ENCODE results near the gene PCDH9. TPM values are rescaled to one million over a fixed set of nuclear protein-coding genes. Genes with fewer than 3 reads are reported as not detected.
A peak's percentile ranks its signal among the peaks of the same experiment; 100 is the strongest.

The PCDH9 gene
- total and polyA plus RNA-seq, 2 of the 4 experiments (the other 2 are of a cell fraction) = 2.2 to 10.2 TPM

DNA sequence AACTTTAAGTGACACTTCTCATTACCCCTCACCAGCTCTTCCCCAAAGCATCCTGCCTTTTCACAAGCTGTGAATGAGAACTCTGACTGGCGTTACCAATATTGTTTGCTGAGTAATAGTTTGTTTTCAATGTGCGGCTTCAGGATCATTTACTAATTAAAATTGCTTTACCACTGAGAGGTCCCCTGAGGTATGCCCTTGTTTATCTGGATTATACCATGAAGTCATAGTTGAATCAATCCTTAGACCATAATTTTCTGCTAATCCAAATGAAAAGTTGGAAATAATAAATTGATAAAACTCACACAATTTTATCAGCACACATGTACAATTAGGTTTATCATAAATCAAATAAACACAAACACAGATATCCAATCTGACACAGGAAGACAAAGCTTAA, 568.8 kb downstream of the PCDH9 start:
- Histone ChIP-seq H4K8ac (ENCODE audit: low read depth in 2 of 2, low read length in 2 of 2) (no peak overlapping the region), H3K4ac (ENCODE audit: low read depth, low read length) (no peak overlapping the region), H2AFZ (replicated peaks; ENCODE audit: low read length, poor library complexity) (no peak overlapping the region), H3K18ac (ENCODE audit: low read depth, low read length) (peak overlapping the region; percentile 27; the same call in 1 of the 2 replicates), H2BK120ac (ENCODE audit: low read depth, low read length) (no peak overlapping the region), H4K20me1 (ENCODE audit: insufficient read depth, low read length) (no peaks in the 10 kb centered on the region), H3K9me3 (ENCODE audit: control insufficient read depth, insufficient read depth, low read length) (no peaks in the 10 kb centered on the region), H2AK9ac (replicated peaks; ENCODE audit: low read depth, low read length, poor library complexity) (no peak overlapping the region), H3K27me3 (ENCODE audit: control insufficient read depth, insufficient read depth, low read length) (no peaks in the 10 kb centered on the region), H3K14ac (replicated peaks; ENCODE audit: low read depth, low read length) (peak overlapping the region; percentile 29; the same call in 1 of the 2 replicates), H2BK15ac (ENCODE audit: low read depth, low read length) (no peak overlapping the region), H3K79me1 (ENCODE audit: low read depth in 1 of 2, low read length in 2 of 2) (no peaks in the 10 kb centered on the region), H3K9me1 (ENCODE audit: insufficient read depth, low read length) (peaks cover 9% of the 10 kb centered on the region), H2AK5ac (ENCODE audit: low read depth, low read length) (no peak overlapping the region), H3K4me2 (ENCODE audit: low read depth, low read length) (no peak overlapping the region), H3K9ac (ENCODE audit: low read depth, low read length) (no peak overlapping the region), H3K56ac (ENCODE audit: extremely low read depth, insufficient read depth, low read length) (no peak overlapping the region), H2BK5ac (ENCODE audit: low read depth, low read length, poor library complexity, severe bottlenecking) (no peak overlapping the region), H3K23ac (ENCODE audit: low read depth, low read length) (no peak overlapping the region), H3K4me1 (ENCODE audit: control insufficient read depth, insufficient read depth, low read length) (peaks cover 13% of the 10 kb centered on the region), H4K91ac (ENCODE audit: insufficient read depth, low read depth, low read length) (no peak overlapping the region), H3K36me3 (ENCODE audit: control insufficient read depth, insufficient read depth, low read length) (no peaks in the 10 kb centered on the region), H4K5ac (ENCODE audit: low read depth, low read length) (no peak overlapping the region), H2BK20ac (ENCODE audit: low read depth, low read length) (0 out of 2 replicates have a peak overlapping the region, but pooled peaks have one; percentile 9), H3K4me3 (ENCODE audit: insufficient read depth, low read depth, low read length) (no peak overlapping the region), H3K27ac (ENCODE audit: insufficient read depth, low read length) (no peak overlapping the region)
- WGBS, 2 experiments (ENCODE audit: extremely low coverage in 2 of 2, insufficient read length in 1 of 2) = no CpG with 5 or more reads among the region's 2 CpGs
- CTCF ChIA-PET = no interaction called here
- no TSS peak for BruUV-seq (replicated peaks)
- intact Hi-C loops (cut with micrococcal nuclease) (no loop called here), dilution Hi-C loops (cut with HindIII; ENCODE audit: low sequenced_read_pairs, unreplicated experiment) (no loop called here), in situ Hi-C loops (cut with MboI; ENCODE audit: low sequenced_read_pairs) (no loop called here)
- ATAC-seq (ENCODE audit: low read depth) (no peak), DNase-seq (no peak)
- TF ChIP-seq SMC3 (IDR thresholded peaks at IDR 0.05; ENCODE audit: low read depth, low read length) (no peak), RAD21 (IDR thresholded peaks at IDR 0.05; ENCODE audit: low read length) (no peak), BHLHE40 (IDR thresholded peaks at IDR 0.05; ENCODE audit: low read depth, low read length) (no peak), USF2 (IDR thresholded peaks at IDR 0.05; ENCODE audit: low read depth, low read length) (no peak), FOS (IDR thresholded peaks at IDR 0.05; ENCODE audit: low read depth, low read length) (no peak), CEBPB (IDR thresholded peaks at IDR 0.05; ENCODE audit: low read depth, low read length) (no peak), POLR2A (IDR thresholded peaks at IDR 0.05; ENCODE audit: low read depth, low read length) (no peak)
- POLR2A ChIA-PET (ENCODE audit: unreplicated experiment) = no interaction called here

All from IMR-90 (cell line).